NCI-H345 (cell line): ENCODE results near the gene CCNYL1.

Experiments used
- DNase-seq: peaks from one replicate; lab custom pipeline; 2025; lab: John Stamatoyannopoulos, UW

CCNYL1 gene

GRCh38 chr2:207766041-207766551 lies 54.7 kb downstream of the CCNYL1 start:
- DNase-seq, result no peak

DNA sequence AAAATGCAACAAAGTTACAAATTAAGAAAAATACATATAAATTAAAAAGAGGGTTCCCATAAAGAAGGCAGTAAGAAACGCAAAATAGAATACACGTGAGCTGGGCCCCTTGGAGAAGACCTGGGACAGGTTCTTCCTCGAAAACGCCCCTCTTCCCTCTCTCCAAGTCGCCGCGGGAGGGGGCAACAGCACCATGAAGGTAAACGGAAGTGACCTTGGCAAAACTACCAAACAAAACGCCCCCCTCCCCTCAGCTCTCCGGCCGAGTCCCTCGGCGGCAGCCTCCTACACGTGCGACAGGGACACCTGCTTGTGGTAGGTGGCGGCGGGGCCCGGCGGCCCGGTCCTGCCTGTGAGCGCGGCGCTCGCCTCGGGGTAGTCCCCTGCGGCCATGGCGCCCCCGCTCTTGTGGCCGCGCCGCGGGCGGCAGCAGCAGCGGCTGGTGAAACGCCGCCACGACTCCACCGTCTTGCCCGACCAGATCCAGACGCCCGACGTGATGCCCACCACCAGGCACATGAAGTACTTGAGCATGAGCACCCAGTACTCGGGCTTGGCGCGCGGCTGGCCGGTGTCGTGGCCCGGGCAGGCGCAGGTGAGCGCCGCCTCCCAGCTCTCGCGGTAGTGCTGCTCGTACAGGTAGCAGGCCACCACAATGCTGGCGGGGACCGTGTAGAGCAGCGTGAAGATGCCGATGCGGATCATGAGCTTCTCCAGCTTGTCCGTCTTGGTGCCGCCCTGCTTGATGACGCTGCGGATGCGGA lies 55.4 kb downstream of the CCNYL1 start:
- no peak for DNase-seq

GRCh38 chr2:207767461-207768167 lies 56.2 kb downstream of the CCNYL1 start:
- DNase-seq, result no peak

DNA sequence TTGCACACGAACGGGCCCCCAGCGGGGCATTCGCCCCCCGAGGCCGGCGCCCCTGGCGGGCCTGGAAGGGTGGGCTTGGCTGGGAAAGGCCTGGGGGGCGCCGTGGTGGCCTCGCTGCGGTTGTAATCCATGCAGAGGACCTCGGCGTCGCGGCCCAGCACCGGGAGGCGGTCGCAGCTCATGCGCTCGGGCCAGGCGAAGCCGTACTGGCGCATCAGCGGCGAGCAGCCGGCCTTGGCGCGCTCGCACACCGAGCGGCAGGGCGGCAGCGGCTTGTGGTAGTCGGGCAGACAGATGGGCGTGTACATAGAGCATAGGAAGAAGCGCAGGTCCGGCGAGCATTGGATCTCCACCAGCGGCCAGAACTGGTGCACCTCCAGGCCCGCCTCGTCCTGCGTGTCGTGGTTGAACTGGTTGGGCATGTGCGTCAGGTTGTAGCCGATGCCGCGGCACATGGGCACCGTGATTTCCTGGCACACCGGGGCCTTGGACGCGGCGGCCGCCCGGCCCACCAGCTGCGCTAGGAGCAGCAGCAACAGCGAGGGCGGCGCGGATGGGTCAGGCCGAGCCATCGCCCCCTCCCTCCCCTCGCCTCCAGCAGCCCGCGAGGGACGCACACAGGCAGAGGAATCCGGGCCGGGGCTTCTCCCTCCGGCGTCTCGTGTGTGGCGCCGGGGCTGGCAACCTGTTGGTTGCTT lies 56.9 kb downstream of the CCNYL1 start:
- DNase-seq, result no peak

GRCh38 chr2:207768866-207769596 lies 57.6 kb downstream of the CCNYL1 start:
- DNase-seq, result peak; percentile 41

DNA sequence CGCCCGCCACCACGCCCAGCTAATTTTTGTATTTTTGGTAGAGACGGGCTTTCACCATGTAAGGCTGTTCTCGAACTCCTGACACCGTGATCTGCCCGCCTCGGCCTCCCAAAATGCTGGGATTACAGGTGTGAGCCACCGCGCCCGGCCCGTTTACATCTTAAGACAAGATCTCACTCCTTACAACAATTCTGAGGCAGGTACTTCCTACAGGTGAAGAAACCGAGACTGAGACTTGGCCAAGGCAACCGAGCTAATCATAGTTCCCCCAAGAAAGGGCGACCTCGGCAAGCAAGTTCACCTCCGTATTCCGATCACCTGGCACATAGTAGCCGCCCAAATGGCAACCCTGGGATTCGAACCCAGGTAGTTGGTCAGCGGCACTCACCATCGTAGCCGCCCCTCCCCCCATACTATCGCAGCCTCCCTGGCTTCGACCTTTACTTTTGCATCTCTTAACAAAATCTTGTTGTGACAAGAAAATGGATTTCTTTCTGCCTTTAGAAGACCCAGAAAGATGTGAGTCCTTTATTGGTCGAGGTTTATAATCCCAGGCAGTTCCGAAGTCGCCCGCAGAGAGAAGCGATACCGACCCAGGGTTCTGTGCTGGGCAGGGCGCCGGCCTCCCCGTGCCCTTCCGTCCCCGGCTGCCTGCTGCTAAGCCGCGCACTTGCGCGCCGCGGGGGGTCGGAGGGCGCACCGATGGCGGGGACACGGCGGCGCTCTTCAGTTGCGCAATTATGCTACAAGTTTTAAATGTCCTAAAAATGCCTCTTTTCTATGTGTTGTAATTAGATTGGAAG lies 59.4 kb downstream of the CCNYL1 start:
- DNase-seq, result no peak

GRCh38 chr2:207771421-207771820 lies 60.0 kb downstream of the CCNYL1 start:
- no peak for DNase-seq

GRCh38 chr2:207772081-207772843 lies 60.8 kb downstream of the CCNYL1 start:
- no peak for DNase-seq

GRCh38 chr2:207772844-207773205 lies 61.4 kb downstream of the CCNYL1 start:
- DNase-seq, result no peak

DNA sequence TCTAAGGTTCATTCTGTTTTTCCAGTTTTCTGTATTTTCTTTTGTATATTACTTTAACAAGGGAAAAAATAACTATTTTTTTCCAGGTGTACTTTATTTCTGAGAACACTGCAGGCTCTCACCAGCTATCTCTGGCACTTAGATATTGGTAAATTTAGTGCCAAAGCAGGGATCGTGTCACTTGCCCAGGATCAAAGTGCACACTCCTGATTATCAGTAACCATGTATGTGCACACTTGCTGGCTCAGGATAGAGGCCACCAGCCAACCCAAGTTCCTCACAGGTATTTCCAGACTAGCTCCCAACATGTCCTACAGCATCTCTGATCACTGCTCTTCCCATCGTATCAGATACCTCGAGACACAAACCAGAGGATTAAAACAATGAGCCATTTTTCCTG lies 64.0 kb downstream of the CCNYL1 start:
- no peak for DNase-seq

GRCh38 chr2:207777124-207777523 lies 65.7 kb downstream of the CCNYL1 start:
- DNase-seq, result no peak

- no peak for DNase-seq
These were observed 67.0 kb downstream of the CCNYL1 start for GRCh38 chr2:207778298-207778882.

GRCh38 chr2:207779523-207779922 lies 68.1 kb downstream of the CCNYL1 start:
- no peak for DNase-seq

DNA sequence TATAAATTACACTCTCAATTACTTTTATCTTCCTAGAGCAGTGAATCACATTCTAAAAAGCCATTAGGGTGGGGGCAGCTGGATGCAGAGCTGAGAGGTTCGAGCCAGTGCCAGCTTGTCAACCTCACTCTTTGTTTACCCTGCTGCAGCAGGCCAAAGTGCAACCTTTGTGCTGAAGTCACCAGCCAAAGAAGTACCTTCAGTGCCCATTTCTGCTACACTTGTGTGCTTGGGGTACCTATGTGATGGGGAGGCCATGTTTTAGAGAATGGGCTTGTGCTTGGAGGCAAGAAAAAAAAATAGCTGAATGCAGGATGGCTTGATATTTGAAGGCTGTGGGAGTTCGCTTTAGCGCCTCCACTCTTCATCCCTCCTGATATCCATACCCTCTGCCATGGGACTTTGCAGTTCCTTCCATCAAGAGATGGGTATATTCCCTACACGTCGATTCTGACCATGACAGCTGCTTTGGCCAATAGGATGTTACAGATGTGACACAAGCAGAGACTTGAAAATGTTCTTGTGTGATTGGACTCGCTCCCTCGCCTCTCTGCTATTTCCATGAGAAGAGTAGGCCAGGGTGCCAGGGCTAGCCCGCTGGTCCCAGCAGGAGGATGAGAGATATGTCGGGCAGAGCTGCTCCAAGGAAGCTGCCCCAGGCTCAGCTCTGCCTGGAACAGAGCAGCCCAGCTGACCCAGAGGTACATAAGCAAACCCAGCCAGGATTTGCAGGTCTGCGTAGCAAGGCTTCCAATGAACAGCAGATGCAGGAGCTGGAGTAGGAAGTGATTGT lies 71.0 kb downstream of the CCNYL1 start:
- DNase-seq, result no peak

DNA sequence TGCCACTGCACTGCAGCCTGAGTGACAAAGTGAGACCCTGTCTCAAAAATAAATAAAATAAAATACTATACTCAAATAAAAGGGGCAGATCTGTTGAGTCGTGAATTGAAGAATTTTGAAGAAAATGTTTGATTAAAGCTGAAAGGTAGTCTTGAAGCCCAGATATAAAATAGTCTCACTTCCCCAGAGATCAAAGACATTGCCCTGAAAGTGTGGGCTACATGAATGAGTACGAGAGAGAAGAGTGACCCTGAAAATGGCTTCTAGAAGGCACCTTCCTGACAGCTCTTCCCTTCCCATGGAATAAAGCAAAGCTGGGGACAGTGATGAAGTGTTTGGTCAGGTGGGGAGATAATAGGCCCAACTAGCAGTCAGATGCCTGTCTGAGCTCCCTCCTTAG lies 72.1 kb downstream of the CCNYL1 start:
- no peak for DNase-seq

- DNase-seq, result no peak
These were observed 73.5 kb downstream of the CCNYL1 start for GRCh38 chr2:207784898-207785297.

DNA sequence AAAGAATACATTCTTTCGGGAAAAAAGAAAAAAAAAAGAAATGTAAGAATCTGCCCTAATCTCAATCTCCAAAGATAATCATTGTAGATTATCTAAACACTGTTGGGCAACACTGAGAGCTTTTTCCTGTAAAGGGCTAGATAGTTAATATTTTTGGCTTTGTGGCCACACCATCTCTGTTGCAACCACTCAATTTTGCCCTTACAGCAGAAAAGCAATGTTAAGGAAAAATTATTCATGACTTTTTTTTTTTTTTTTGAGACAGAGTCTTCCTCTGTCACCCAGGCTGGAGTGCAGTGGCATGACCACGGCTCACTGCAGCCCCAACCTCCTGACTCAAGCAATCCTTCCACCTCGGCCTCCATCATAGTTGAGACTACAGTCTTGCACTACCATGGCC lies 75.6 kb downstream of the CCNYL1 start:
- DNase-seq, result no peak

- no peak for DNase-seq
These were observed 76.4 kb downstream of the CCNYL1 start for GRCh38 chr2:207787800-207788199.

GRCh38 chr2:207790898-207791297 lies 79.5 kb downstream of the CCNYL1 start:
- no peak for DNase-seq
